ENCODE measurements around the gene ATP5MC2.
A peak's percentile ranks its signal among the peaks of the same experiment; 100 is the strongest.

ATP5MC2 gene

GRCh38 chr12:53700567-53700966 is 24.7 kb upstream of the ATP5MC2 start:
- no peak for TF ChIP-seq CTCF (IDR thresholded peaks at IDR 0.05)
- TF ChIP-seq ZFX (IDR thresholded peaks at IDR 0.05; ENCODE audit: borderline replicate concordance) = no peak
- H3K27ac ChIP-seq = no peak overlapping the region

GRCh38 chr12:53699678-53700025 is 23.8 kb upstream of the ATP5MC2 start:
- no peak overlapping the region for H3K27ac ChIP-seq
- TF ChIP-seq CTCF (IDR thresholded peaks at IDR 0.05) = no peak
- TF ChIP-seq ZFX (IDR thresholded peaks at IDR 0.05; ENCODE audit: borderline replicate concordance) = no peak

DNA sequence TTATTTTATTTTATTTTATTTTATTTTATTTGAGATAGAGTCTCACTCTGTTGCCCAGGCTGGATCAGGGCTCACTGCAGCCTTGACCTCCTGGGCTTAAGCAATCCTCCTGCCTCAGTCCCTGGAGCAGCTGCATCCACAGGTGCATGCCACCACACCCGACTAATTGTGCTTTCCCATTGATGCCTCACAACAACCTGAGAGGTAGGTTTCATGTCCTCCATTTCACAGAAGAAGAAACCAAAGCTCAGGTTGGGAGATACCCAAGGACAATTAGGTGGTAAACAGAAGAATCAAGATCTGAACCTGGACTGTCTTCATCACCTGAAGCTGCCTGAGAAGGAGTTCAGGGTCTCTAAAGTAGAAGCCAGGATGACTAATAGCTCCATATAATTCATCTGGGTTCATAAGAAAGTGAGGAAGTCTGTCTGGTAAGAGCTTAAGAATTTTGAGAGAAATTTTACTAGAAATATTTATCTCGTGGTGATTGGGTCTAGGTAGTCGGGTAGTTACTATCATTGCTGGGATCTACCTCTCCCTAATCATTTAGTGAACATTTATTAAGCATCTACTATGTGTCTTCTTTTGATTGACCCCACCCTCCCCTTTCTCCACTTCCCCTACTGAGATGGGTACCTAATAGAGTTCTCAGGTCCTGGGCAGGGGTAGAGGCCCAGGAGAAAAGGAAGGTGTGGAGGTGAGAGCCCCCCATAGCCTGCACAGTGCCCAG is 23.2 kb upstream of the ATP5MC2 start:
- no peak for TF ChIP-seq ZFX (IDR thresholded peaks at IDR 0.05; ENCODE audit: borderline replicate concordance)
- TF ChIP-seq CTCF (IDR thresholded peaks at IDR 0.05) = no peak
- no peak overlapping the region for H3K27ac ChIP-seq

GRCh38 chr12:53696655-53697331 is 20.9 kb upstream of the ATP5MC2 start:
- TF ChIP-seq ZFX (IDR thresholded peaks at IDR 0.05; ENCODE audit: borderline replicate concordance) = no peak
- no peak for TF ChIP-seq CTCF (IDR thresholded peaks at IDR 0.05)
- H3K27ac ChIP-seq = peak overlapping the region; percentile 28; the same call in 1 of the 2 replicates

GRCh38 chr12:53696285-53696654 is 20.4 kb upstream of the ATP5MC2 start:
- TF ChIP-seq CTCF (IDR thresholded peaks at IDR 0.05) = no peak
- TF ChIP-seq ZFX (IDR thresholded peaks at IDR 0.05; ENCODE audit: borderline replicate concordance) = no peak
- H3K27ac ChIP-seq = peak overlapping the region; percentile 28; the same call in 1 of the 2 replicates

DNA sequence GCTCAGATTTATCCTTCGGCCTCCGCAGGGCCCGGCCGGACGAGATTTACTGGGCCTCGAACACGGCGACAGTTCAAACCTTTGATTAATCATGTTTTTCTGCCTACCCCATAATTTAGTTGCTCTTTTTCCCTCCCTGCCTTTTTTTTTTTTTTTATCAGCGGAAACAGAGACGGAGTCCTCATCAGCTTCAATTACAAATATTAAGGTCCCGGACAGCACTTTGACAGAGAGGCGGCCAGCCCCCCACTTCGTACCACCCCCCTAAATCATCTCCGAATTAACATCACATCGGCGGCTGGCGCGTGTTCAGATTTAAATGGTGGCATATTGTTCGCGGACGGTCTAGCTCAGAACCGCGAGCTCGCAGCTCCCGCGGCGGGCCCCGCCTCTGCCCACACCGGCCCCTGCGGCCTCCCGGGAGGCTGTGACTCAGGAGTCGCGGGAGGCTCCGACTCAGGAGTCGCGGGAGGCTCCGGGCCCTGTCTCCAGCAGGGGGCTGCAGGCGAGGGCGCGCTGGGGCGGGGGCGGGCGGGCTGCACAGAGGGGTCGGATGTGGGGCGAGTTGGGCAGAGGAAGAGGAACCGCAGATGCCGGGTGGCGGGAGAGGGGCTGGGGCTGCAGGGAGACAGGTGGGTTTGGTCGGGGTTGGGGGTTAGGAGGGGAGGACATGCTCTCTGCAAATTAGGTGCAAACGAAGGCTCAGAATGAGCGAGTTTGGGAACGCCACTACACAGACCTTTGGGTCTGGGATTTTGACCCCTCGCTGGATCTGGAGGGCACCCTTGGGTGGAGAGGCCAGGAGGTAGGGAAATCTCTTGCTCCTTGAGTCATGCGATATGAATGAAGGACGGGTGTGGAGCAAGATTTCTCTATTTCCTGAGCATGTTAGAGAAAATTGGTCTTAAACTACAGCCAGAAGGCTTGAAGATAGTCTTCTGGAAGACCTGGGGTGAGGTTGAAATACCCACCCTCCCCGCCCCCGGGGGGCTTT is 19.6 kb upstream of the ATP5MC2 start:
- 0 out of 2 replicates have a peak overlapping the region, but pooled peaks have one; percentile 28 for H3K27ac ChIP-seq
- TF ChIP-seq ZFX (IDR thresholded peaks at IDR 0.05; ENCODE audit: borderline replicate concordance) (no peak), CTCF (IDR thresholded peaks at IDR 0.05) (peak; percentile 63)
